Occipital lobe (tissue), 2 donors: Measurements from ENCODE around the gene PTGDS. TPM values are rescaled to one million over a fixed set of nuclear protein-coding genes. Genes with fewer than 3 reads are reported as not detected.
A peak's percentile ranks its signal among the peaks of the same experiment; 100 is the strongest.

ENCODE experiments used
- DNase-seq: peaks from one replicate; lab custom pipeline; 2025; lab: John Stamatoyannopoulos, UW
- total RNA-seq: library from RNA; depleted of rRNA; stranded (reverse); fragments of >200 nt; gene quantifications from one replicate; pipeline ENCODE4 v1.2.3, GENCODE V29; 2014

The PTGDS gene
- total RNA-seq, 1 donor from 2014 or later = 52.1 TPM

GRCh38 chr9:136945333-136946227, 31.7 kb upstream of the PTGDS start:
- no peak for DNase-seq

GRCh38 chr9:136946228-136947027, 30.9 kb upstream of the PTGDS start:
- no peak for DNase-seq

DNA sequence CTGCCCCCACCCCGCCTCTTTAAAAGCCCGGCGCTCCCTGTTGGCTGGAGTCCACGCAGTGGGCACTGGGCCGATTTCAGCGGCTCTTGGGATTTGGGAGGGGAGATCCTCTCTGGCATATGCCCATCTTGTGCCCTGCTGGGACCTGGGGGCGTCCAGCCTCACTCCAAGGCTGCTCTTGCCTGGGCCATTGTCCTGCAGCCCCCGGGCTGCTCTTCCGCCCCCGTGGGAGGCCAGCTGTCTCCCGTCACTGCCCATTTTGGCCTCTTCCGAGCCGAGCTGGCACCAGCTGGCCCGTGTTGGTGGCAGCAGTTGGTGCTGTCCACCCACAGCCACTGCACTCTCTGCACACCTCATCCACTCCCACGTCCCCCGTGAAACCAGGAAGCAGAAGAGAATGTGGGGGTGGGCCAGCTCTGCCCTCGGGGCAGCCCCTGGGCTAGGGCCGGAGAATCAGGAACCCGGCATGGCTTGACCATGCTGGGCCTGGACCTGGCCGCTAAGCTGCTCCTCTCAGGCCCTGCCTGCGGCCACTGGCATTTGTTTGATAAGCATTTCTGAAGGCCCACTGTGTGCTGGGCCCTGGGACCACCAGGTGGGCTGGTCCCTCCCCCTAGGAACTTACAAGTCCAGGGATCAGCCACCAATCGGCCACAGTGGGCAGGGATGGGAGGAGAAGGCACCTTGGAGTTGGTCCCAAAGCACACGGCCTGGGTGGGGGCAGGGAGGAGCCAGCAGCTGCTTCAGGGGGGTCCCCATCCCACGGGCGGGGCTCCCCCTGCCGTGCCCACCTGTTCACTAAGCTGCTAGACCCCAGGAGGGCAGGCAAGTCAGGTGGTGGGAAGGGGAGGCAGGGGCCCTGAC, 30.0 kb upstream of the PTGDS start:
- DNase-seq = no peak

GRCh38 chr9:136947955-136948510, 29.3 kb upstream of the PTGDS start:
- peak; percentile 38 for DNase-seq

DNA sequence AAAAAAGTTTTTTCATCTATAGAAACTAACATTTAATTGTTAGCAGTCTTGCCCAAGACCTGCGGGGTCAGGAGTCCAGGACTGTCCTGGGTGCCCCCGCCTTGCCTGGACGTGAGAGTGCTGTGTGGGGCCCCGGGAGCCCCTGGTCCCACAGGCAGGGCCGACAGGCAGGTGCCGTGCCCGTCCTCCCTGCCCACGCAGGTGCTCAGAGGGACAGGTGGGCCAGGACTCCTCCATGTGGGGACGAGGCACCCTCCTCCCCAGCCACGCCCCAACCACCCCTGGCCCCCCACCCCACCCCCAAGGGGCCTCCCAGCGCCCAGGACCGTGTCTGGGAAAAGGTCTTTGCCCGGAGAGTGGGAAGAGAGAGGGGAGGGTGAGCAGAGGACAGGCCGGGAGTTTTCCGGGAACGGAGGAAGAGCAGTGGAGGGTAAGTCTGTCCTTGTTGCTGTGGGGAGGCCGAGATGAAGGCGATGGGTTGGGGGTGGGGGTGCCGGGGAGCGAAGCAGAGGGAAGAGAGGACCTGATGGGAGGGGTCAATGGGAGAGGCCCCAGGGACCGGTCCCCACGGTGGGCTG, 28.0 kb upstream of the PTGDS start:
- no peak for DNase-seq

- DNase-seq = peak; percentile 94
Observed at GRCh38 chr9:136949817-136950655, 27.3 kb upstream of the PTGDS start.

- no peak for DNase-seq
Observed at GRCh38 chr9:136950656-136951276, 26.5 kb upstream of the PTGDS start.

- DNase-seq = no peak
Observed at GRCh38 chr9:136951541-136952320, 25.6 kb upstream of the PTGDS start, which contains the start of gene LCN12. TSS of gene LCN12 (plus strand) at chr9:136952273. CDS start at chr9:136952328, 55 bp downstream.

DNA sequence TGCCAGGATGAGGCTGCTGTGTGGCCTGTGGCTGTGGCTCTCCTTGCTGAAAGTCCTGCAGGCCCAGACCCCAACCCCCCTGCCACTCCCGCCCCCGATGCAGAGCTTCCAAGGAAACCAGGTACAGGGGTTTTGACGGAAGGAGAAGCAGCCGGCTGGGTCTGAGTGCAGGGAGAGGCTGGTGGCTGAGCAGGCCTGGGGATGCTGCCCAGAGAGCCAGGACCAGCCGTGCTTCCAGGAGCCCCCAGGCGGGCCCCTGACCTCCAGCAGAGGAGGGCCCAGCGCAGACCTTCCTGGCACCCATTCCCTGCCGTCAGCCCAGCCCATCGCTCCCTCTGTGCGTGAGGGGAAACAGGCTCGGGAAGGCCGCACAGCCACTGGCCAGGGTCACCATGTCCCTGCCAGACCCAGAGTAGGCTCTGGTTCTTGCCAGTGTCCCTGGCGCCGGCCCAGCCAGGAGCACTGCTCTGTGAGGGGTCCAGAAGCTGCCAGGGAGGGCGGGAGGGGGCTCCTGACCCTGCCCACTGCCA, 24.9 kb upstream of the PTGDS start:
- no peak for DNase-seq

GRCh38 chr9:136952876-136953770, 24.2 kb upstream of the PTGDS start:
- no peak for DNase-seq

GRCh38 chr9:136953771-136954269, 23.5 kb upstream of the PTGDS start:
- no peak for DNase-seq

DNA sequence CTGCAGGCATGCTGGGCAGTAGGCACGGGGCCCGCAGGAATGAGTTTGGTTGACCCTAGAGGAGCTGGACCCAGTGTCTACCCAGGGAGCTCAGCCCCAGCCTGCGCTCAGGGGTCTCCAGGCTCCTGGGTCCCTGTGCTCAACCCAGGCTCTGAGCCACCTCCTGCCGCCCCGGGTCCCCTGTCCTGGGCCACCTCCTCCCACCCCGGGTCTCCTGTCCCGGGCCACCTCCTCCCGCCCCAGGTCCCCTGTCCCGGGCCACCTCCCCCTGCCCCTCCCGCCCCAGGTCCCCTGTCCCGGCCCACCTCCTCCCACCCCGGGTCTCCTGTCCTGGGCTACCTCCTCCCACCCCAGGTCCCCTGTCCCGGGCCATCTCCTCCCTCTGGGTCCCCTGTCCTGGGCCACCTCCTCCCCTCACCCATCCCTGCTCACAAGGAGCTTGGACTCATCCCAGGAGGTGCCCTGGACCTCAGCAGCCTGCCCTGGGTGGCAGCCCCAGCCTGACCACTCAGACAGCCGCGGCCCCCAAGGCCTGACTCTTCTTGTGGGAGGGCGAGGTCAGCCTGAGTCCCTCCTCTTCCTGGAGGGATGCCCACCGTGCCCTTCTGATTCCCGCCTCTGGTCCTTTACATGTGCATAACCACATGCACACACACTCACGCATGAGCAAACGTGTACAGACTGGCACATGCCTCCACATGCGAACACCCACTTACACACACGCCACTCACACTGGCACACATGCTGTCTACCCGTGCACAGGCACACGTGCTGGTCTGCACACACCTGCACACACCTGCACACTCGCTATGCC, 22.8 kb upstream of the PTGDS start:
- DNase-seq = no peak

DNA sequence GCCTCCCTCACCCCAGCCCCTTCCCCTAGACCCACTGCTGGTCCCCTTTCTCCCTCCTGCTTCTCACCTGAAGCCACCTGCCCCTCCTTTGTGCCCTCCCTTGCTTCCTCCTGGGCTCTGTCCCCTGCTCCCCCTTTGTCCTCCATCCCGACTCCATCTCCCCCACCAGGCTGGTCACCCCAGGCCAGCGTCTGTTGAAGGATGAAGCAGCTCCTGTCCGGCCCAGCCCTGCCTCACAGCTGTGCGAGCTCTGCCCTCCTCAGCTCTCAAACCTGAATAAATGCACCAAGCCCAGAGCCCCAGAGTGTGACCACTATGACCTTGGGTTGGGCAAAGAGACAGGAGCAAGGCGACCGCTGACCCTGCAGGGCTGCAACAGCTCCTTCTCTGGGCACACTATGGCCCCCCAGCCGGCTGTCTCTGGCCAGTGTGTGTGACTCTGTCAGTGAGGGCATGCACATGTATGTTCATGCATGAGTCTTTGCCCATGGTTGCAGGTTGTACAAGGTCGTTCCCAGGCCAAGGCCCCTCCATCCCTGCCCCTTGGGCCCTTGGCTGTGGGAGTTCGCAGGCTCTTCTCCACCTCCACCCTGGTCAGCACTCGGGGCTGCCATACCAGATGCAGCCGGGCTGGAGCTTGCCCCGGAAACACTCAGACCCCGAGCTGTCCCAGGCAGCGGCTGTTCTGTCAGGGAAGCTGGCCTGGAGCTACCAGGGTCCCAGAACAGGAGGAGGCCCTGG, 21.9 kb upstream of the PTGDS start:
- no peak for DNase-seq

- DNase-seq = no peak
Observed at GRCh38 chr9:136955943-136956335, 21.4 kb upstream of the PTGDS start.

DNA sequence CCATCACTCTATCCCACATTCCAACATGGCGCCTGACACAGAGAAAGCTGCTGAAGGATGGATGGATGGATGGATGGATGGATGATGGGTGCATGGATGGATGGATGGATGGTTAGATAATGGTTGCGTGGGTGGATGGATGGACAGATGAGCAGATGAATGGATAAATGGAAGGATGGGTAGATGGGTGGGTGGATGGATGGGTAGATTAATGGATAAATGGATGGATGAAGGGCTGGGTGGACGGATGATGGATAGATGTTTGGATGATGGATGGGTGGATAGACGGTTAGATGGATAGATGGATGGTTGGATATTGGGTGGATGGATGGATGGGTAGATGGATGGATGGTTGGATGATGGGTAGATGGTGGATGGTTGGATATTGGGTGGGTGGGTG, 20.7 kb upstream of the PTGDS start:
- DNase-seq = no peak
